Measurements from ENCODE around the gene VPS11.

DNA sequence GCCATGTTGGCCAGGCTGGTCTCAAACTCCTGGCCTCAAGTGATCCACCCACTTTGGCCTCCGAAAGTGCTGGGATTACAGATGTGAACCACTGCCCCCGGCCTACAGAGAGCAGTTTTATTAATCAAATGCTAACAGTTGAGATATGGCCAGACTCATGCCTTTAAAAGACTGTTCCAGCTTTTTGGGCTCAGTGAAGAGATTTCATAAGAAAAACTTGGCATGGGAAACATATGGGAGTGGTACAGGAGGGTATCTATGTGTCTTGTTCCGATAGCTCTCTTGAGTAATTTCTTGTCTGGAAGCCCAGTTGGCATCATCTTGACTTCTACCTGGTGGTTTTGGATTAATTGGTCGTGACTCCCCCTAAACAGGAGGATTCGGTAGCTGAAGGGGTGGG lies 28.7 kb upstream of the VPS11 start:
- TF ChIP-seq EZH2phosphoT487 (IDR thresholded peaks at IDR 0.05; ENCODE audit: unreplicated experiment) (no peak), EZH2 (IDR thresholded peaks at IDR 0.05; ENCODE audit: low read depth, unreplicated experiment) (no peak), POLR2AphosphoS5 (IDR thresholded peaks at IDR 0.05; ENCODE audit: low read depth) (no peak)
- TF ChIP-seq, protein P1, sequence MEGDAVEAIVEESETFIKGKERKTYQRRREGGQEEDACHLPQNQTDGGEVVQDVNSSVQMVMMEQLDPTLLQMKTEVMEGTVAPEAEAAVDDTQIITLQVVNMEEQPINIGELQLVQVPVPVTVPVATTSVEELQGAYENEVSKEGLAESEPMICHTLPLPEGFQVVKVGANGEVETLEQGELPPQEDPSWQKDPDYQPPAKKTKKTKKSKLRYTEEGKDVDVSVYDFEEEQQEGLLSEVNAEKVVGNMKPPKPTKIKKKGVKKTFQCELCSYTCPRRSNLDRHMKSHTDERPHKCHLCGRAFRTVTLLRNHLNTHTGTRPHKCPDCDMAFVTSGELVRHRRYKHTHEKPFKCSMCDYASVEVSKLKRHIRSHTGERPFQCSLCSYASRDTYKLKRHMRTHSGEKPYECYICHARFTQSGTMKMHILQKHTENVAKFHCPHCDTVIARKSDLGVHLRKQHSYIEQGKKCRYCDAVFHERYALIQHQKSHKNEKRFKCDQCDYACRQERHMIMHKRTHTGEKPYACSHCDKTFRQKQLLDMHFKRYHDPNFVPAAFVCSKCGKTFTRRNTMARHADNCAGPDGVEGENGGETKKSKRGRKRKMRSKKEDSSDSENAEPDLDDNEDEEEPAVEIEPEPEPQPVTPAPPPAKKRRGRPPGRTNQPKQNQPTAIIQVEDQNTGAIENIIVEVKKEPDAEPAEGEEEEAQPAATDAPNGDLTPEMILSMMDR (conservative IDR thresholded peaks at IDR 0.05; ENCODE audit: low read depth in 2 of 2): no peak

All from GM23338 (cell line).